ELR (cell line): ENCODE measurements around the gene MAVS.
"Not testable (repeated sequence)": the region's sequence is repeated elsewhere in the genome, so short reads cannot be mapped to it uniquely, and the experiment has no call there.

Experiments
- DNase-seq: peaks from one replicate; pipeline ENCODE4 v3.0.0-alpha.2; 2015; ENCODE audit warnings: low read depth

Gene MAVS

DNA sequence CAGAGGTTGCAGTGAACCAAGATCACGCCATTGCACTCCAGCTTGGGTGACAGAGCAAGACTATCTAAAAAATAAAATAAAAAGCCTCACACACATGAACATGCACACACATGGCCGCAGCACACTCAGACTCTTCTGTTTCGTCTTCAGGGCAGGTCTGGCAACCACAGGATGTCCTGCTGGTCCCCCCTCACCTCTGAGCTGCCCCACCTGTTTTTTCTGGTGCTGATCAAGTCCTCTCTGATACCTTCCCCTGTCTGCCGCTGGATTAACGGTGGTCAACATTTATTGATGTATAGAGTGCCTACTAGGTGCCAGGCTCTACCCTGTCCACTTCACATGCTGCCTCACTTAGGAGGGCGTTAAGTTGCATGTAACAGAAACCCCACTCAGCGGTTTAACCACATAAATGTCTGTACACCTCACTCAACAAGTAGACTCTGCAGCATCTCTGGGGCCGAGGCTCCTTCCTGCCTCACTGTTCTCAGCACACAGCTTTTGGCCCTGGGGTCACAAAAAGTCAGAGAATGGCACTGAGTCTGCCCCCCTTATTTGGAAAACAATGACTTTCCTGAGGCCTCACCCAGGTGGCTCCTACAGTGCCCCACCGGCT lies 30.8 kb upstream of the MAVS start:
- no peak for DNase-seq

GRCh38 chr20:3818155-3819151 lies 28.2 kb upstream of the MAVS start:
- peak; percentile 90 for DNase-seq

DNA sequence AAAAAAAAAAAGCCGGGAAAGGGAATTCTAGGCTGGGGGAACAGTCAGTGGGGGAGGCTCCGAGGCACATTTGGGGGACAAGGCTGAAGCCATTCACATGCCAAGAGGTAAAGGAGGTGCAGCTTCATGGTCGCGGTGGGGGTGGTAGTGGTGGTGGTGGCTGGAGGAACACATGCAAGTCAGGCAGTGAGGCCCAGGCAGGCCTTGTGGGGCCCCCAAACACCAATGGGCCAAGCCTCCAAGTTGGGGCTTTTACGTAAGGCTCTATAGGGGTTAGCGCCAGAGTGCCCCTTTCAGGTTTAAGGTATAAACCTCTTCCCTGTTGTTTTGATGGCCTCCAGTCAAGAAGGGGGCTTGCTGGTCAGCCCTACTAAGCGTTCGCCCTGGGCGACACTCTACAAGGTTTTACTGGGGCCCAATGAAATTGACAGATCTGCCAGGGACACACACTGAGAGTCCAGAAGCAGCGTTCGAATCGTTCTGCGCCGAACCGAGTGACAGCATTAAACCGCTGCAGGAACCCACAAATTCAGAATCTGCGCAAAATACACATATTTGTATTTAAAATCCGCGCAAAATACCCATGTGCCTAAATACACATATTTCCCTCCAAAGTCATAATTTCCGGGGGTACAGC lies 27.1 kb upstream of the MAVS start:
- no peak for DNase-seq

DNA sequence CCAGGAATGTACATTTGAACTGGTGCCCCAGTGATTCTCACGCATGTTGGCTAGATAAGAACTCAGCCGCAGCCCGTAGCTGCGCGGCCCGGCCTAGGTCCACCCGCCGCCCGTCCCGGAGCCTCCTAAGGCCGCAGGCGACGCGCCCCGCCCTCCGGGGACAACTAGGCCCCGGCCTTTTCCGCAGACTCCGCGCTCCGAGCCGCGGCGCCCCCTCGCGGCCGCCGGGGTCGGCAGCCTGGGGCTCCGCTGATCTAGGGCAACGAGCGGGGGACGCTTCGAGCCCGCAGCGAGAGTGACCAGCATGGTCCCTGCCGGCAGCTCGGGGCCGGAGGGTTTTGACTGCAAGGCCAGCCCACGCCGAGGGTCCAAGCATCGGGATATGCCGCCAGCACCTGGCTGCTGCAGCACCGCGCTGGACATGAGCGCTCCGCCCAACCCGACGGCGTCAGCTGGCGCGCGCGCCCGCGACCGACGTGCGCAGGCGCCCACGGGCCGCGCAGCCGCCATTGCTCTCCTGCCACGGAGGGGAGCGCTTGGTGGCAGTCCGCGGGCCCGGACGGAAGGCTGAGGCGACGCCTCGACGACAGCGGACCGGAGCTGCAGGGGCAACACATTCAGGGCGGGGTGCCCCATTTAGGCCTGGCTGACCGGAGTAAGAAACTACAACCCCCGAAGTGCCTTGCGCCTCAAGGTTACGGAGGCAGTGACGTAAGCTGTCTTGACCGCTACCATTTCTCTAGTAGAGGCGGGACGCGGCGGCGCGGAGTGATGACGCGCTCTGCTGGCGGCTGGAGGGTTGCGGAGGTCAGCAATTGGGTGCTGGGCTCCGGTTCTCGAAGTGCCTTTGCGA lies 26.4 kb upstream of the MAVS start, which contains the start of gene AP5S1:
Gene AP5S1 (plus strand): TSS at position 500 of the 853 bp plus-strand sequence. CDS start 1,571 bp downstream, outside the sequence.
- peak; percentile 96 for DNase-seq

DNA sequence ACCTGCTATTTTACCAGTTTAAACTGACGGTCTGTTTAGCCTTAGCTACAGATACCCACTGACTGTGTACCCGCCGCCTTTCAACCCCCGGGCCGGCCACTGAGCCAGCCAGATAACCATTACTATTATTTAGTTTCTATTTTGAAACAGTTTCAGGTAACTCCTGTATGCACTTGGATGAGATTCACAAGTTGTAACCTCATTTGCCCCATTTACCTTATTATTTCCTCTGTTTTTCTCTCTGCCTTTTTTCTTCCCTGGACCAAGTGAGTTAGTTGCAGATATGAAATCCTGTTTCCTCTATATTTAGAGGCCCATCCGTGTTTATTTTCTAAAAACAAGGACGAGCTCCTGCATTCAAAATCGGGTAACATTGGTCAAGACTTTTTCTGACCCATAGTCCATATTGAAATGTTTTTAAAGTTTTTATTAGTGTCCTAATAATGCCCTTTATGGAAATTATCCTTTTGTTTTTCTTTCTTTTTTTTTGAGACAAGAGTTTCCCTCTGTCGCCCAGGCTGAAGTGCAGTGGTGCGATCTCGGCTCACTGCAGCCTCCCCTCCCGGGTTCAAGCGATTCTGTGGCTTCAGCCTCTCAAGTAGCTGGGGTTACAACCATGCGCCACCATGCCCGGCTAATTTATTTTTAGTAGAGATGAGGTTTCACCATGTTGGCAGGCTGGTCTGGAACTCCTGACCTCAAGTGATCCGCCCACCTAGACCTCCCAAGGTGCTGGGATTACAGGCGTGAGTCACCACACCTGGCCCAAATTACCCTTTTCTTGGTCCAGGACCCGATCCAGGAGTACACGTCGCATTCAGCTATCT lies 25.5 kb upstream of the MAVS start:
- no peak for DNase-seq

DNA sequence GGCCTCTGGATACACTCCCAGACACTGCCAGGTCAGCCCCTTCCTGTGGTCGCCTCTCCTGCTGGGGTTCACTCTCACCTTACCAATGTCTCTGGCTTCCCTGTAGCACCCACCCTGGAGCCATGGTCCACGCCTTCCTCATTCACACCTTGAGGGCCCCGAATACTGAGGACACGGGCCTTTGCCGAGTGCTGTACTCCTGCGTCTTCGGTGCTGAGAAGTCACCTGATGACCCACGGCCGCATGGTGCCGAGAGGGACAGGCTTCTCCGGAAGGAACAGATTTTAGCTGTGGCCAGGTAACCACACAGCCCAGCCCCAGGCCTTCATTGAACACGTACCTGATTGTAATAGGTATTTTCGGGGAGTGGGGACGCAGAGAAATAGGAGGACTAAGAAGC lies 24.6 kb upstream of the MAVS start:
- no peak for DNase-seq

GRCh38 chr20:3823881-3824280 lies 22.8 kb upstream of the MAVS start:
- no peak for DNase-seq

GRCh38 chr20:3825526-3825925 lies 21.1 kb upstream of the MAVS start:
- DNase-seq: no peak

GRCh38 chr20:3826420-3826819 lies 20.2 kb upstream of the MAVS start:
- DNase-seq: no peak

GRCh38 chr20:3828798-3829197 lies 17.8 kb upstream of the MAVS start:
- DNase-seq: no peak

DNA sequence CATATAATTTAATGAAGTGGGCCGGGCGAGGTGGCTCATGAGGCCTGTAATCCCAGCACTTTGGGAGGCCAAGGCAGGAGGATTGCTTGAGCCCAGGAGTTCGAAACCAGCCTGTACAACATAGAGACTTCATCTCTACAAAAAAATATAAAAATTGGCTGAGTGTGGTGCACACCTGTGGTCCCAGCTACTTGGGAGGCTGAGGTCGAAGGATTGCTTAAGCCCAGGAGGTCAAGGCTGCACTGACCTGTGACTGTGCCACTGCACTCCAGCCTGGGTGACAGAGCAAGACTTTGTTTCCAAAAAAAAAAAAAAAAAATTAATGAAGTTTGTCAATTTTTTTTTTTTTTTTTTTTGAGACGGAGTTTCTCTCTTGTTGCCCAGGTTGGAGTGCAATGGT lies 16.7 kb upstream of the MAVS start:
- not testable (repeated sequence) for DNase-seq

DNA sequence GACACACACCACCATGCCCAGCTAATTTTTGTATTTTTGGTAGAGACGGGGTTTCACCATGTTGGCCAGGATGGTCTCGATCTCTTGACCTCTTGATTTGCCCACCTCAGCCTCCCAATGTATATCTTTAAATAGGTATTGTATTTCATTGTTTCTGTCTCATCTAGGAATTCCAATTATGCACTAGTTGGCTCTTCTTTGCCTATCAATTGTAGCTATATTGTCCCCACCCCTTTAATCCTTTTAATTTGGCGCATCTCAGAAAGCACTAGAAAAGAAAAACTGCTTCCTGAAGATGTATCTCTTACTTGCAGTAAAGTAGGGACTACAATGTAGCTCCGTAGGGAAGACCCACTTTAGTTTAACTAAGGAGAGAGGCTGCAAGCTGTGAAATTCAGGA lies 10.5 kb upstream of the MAVS start:
- no peak for DNase-seq

DNA sequence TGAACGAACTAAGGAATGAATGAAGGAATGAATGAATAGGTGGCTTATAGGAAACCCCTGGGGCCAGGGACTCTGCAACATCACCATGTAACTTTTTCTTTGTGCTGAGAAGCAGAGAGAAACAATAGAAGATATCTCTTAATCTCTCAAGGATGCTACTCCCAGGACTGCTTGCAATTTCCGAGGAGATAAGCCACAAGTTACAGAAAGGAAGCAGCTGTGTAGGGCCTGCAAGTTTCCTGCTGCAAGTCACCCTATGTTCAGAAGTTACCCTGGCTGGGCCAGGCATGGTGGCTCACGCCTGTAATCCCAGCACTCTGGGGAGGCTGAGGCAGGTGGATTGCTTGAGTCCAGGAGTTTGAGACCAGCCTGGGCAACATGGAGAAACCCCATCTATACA lies 7.3 kb upstream of the MAVS start:
- no peak for DNase-seq

GRCh38 chr20:3840201-3840600 lies 6.4 kb upstream of the MAVS start:
- peak; percentile 91 for DNase-seq

GRCh38 chr20:3842348-3842930 lies 4.2 kb upstream of the MAVS start:
- no peak for DNase-seq

DNA sequence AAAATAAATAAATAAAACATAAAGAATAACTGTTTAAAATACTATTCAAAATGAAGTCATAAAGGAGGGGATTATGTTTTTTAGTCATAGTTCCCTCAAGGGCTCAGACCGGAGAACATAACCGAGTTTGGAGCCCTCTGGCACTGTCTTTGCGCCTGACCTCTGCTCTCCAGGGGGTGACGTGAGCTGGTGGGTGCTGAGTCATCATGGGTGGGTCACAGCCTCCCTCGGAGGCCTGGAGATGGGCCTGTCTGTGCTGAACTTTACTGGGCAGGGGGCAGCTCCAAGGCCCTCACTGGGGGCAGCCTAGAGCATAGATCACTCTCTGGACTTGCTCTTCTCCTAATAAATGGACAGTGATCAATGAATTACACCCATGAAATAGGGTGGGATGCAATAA lies 3.1 kb upstream of the MAVS start:
- peak; percentile 95 for DNase-seq

DNA sequence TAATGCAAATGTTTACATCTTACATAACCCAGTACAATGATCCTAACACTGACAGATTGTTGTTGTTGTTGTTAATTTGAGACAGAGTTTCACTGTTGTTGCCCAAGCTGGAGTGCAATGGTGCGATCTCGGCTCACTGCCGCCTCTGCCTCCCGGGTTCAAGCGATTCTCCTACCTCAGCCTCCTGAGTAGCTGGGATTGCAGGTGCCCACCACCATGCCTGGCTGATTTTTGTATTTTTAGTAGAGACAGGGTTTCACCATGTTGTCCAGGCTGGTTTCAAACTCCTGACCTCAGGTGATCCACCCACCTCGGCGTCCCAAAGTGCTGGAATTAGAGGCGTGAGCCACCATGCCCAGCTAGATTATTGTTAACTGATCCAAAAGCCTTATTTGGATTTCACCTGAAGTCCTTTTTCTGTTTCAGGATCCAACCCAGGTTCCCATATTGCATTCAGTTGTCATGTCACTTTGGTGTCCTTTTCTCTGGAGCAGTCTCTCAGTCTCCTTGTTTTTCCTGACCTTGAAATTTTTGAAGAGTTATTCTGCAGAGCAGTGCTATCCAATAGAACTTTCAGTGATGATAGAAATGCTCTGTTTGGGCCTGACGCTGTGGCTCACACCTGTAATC lies 2.5 kb upstream of the MAVS start:
- DNase-seq: not testable (repeated sequence)

DNA sequence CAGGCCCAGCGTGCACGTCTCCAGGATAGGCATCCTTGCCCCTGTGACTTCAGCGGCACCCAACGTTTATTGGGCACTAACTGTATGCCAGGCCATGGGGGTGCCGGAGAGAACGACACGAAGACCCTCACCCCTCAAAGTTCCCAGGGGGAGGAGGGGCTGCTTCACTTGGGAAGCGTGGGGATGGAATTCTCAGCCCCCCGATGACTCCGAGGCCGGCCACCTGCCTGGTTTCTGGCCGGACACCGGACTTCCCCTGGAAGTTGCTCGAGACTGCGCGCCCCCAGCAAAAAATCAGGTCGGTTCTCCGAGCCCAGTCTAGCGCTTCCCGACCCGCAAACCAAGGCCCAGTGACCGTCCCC lies 275 bp upstream of the MAVS start:
- no peak for DNase-seq

- no peak for DNase-seq
Measured at GRCh38 chr20:3847429-3847940, 851 bp downstream of the MAVS start.

- no peak for DNase-seq
Measured at GRCh38 chr20:3848565-3848964, 1.9 kb downstream of the MAVS start.
